Sciatic nerve (tissue), 2 donors: Measurements from ENCODE around the gene LEMD2. TPM values are rescaled to one million over a fixed set of nuclear protein-coding genes. Genes with fewer than 3 reads are reported as not detected.

Source experiments
- ATAC-seq: fragments of 200-7000 bp; cut with Tn5 transposase; one replicate; pipeline ENCODE4 v1.9.1; 2020; ENCODE audit warnings: mild to moderate bottlenecking, moderate library complexity
- DNase-seq: peaks from one replicate; pipeline ENCODE4 v3.0.0-alpha.2; 2020; ENCODE audit warnings: low spot score
- intact Hi-C: fragments of 100-400 bp; cut with DNase I; formaldehyde crosslinking; loops from one replicate; pipeline ENCODE4 v1.14.2; 2022
- total RNA-seq: library from RNA; stranded (reverse); fragmentation: NEBNext Ultra II Directional; extraction: Animal tissue kit (Norgen Biotek cat#: 25700); gene quantifications from one replicate; pipeline ENCODE4 v1.2.1, GENCODE V29; 2021
- donor health status: DM: no; HTN: no; CAD: no.
- donor health status: DM: no; HTN: no; CAD: no.

The LEMD2 gene
- total RNA-seq, 1 donor from 2014 or later, result 55.2 TPM

DNA sequence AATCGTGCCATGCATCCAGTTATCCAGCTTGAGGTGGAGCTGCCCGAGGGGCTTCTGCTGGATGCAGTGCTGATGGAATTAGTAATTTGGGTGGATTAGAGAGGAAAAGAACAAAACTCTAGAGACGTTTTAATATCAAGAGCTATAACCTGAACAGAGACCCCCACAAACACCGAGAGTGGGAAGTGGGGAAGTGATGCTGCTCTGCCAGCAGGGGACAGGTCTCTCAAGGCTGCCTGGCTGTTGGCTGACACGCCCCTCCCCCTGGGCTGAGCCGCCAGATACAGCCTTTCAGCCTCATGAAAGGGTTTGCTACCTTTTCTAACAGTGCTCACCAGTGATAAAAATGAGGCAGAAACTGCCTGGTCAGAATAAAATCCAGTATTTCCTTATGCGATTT lies 9.6 kb downstream of the LEMD2 start:
- intact Hi-C loops, result no loop called here
- DNase-seq, result no peak
- no peak for ATAC-seq

GRCh38 chr6:33778444-33779121 lies 10.3 kb downstream of the LEMD2 start:
- intact Hi-C loops, result no loop called here
- DNase-seq (no peak), ATAC-seq (no peak)

- intact Hi-C loops, result no loop called here
Observed at GRCh38 chr6:33777398-33778388, 11.2 kb downstream of the LEMD2 start.

DNA sequence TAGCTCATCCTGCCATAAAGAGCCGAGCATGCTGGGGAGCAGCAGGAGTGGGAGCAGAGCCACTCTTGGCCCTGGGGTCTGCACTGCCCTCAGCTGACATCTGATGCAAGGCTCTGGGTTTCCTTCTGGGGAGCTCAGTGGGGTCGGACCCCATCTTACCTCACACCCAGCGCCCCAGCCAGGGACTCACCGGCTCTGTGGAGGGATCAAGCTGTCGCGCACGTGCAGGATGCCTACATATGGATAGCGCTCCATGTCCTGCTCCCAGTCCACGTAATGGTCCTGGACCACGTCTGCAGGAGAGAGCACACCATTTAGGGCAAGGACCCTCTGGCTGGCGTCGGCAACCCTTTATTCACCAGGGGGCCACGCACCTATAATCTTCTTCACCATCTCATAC lies 12.2 kb downstream of the LEMD2 start:
- intact Hi-C loops, result no loop called here
- no peak for ATAC-seq
- DNase-seq, result no peak

More at GRCh38 chr6:33777398-33778388, 11.2 kb downstream of the LEMD2 start:
- DNase-seq (no peak), ATAC-seq (no peak)

DNA sequence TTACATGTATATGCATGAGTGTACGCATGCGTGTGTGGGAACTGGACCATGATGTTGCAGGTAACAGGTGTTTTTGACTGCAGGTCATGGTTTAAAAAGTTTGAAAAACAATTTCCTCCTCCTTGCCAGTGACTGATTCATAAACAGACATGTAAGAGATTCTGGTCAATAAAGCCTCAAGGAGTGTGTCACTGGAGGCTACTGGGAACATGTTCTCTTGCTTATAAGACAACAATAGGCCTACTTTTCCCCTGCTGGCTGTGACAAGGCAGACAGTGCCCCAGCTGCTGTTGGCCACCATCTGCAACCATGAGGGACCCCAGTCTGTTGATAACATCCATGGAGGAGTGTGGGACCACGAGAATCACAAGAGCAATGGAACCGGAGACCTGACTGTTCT lies 12.7 kb downstream of the LEMD2 start:
- intact Hi-C loops, result no loop called here
- ATAC-seq (no peak), DNase-seq (no peak)

DNA sequence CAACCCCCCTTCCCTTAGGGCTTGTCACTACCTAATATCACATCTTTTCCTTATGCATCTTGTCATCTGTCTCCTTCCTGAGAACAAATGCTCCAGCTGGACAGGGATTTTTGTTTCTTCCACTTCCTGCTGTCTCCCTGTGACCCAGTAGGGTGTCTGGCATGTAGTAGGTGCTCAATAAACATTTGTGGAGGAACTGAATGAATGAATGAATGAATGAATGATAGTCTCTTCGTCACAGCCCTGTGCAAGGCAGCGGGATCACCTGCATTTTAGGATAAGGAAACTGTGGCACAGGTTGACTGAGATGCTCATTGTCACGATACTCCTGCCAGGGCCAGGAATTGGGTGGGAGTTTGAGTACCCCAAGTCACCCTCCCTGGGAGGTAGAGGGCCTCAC lies 14.2 kb downstream of the LEMD2 start:
- intact Hi-C loops, result no loop called here
- DNase-seq (no peak), ATAC-seq (no peak)

DNA sequence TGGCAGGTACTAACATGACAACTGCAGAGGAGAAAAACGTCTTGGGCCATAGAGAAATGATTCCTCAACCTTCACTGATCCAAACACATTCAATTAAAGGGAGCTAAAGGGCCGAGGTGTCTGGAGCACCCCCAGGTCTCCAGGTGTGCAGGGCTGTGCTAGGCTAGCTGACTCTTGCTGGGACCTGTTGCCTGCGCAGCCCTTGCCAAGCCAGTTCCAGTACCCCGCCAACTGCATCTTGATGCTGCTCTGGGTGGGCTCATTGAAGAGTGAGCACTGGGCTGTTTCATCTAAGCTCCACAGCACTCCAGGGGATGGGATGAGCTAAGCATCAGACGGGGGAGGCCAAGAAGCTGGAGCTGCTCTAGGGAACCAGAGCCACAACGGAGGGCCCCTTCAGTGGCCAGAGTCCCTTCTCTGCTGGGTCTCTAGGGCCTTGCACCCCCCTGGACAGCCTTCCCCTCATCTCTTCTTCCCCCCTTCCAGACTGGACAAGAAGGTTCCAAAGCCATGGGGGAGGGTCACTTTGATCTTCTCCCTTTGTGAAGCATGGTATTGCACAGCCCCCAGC lies 15.9 kb downstream of the LEMD2 start:
- ATAC-seq, result no peak
- DNase-seq, result no peak
- intact Hi-C loops, result no loop called here

GRCh38 chr6:33772082-33772830 lies 16.7 kb downstream of the LEMD2 start:
- intact Hi-C loops, result no loop called here
- ATAC-seq (no peak), DNase-seq (no peak)

GRCh38 chr6:33771146-33772081 lies 17.5 kb downstream of the LEMD2 start:
- ATAC-seq, result peak; percentile 85
- peak; percentile 85 for DNase-seq
- intact Hi-C loops, result no loop called here

DNA sequence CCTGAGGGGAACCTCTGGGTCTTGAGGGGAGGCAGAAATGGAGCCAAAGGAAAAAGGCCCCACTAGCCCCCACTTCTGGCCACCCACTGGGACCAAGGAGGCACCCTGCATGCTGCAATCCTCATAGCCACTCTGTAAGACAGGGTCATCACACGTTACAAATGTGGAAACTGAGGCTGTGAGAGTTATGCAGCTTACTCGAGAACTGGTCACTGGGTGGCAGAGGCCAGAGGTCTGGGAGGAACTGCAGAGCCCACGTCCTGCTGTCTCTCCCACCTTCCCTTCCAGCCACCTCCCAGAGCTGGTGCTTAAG lies 18.1 kb downstream of the LEMD2 start:
- intact Hi-C loops, result no loop called here
- ATAC-seq, result peak; percentile 43

GRCh38 chr6:33770124-33770832 lies 18.7 kb downstream of the LEMD2 start:
- DNase-seq (no peak), ATAC-seq (peak; percentile 9)
- intact Hi-C loops, result no loop called here

More for the DNA sequence above, 18.1 kb downstream of the LEMD2 start:
- DNase-seq, result no peak

GRCh38 chr6:33769248-33769821 lies 19.6 kb downstream of the LEMD2 start:
- DNase-seq (no peak), ATAC-seq (no peak)

DNA sequence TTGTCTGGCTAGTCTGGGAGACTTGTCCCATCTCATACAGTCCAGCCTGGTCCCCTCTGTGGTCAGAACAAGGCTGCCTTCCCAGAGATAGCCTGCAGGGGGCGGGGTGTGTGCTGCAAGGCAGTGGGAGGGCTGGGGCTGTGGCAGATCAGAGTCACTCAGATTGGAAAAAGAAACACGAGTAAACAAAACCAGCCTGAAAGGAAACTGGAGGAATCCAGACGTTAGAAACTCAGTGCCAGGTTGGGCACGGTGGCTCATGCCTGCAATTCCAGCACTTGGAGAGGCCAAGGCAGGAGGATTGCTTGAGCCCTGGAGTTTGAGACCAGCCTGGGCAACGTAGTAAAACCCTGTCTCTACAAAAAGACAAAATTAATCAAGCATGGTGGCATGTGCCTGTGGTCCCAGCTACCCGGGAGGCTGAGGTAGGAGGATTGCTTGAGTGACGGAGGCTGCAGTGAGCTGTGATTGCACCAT lies 20.2 kb downstream of the LEMD2 start:
- DNase-seq (peak; percentile 88), ATAC-seq (peak; percentile 51)

More at GRCh38 chr6:33769248-33769821, 19.6 kb downstream of the LEMD2 start:
- intact Hi-C loops, result no loop called here

GRCh38 chr6:33766921-33767907 lies 21.7 kb downstream of the LEMD2 start:
- no peak for DNase-seq
- intact Hi-C loops, result no loop called here
- ATAC-seq, result no peak

More for the DNA sequence above, 20.2 kb downstream of the LEMD2 start:
- intact Hi-C loops, result no loop called here

GRCh38 chr6:33765368-33765767 lies 23.6 kb downstream of the LEMD2 start:
- ATAC-seq (no peak), DNase-seq (no peak)
- intact Hi-C loops, result no loop called here

GRCh38 chr6:33764036-33764435 lies 24.9 kb downstream of the LEMD2 start:
- intact Hi-C loops, result no loop called here

More at GRCh38 chr6:33764036-33764435, 24.9 kb downstream of the LEMD2 start:
- ATAC-seq (no peak), DNase-seq (no peak)
